Measurements from ENCODE around the gene PSMB11. TPM values are rescaled to one million over a fixed set of nuclear protein-coding genes. Genes with fewer than 3 reads are reported as not detected.
A peak's percentile ranks its signal among the peaks of the same experiment; 100 is the strongest.

PSMB11 gene
- total RNA-seq, 1 donor from 2014 or later = not detected

GRCh38 chr14:23085458-23085857 is 43.4 kb downstream of the PSMB11 start:
- Mint-ChIP-seq H3K9me3 (no peaks in the 10 kb centered on the region), H3K36me3 (ENCODE audit: low read depth) (peaks cover 64% of the 10 kb centered on the region), H3K4me3 (peak overlapping the region; percentile 9), H3K27ac (peak overlapping the region; percentile 74), H3K27me3 (no peaks in the 10 kb centered on the region), H3K4me1 (peaks cover 13% of the 10 kb centered on the region)
- intact Hi-C loops (cut with micrococcal nuclease) = loop anchor here (1.0 kb wide), 1 partner anchor 9 kb away; no protein-coding TSS in a partner anchor
- no peak for DNase-seq

DNA sequence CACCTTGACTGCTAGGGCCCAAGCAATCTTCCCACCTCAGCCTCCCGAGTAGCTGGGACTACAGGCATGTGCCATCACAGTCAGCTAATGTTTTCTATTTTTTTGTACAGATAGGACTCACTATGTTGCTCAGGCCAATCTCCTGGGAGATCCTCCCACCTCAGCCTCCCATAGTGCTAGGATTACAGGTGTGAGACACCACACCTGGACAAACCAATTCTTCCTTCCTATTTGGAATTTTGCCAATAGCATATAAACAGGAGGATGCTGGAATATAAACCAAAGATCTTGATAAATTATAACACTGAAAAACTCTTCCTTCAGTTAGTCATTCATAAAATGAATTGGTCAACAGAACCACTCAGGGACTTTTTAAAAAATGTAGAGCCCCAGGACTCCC is 44.6 kb downstream of the PSMB11 start:
- H3K4me3 Mint-ChIP-seq = no peak overlapping the region
- H3K9me3 Mint-ChIP-seq = no peaks in the 10 kb centered on the region
- peak overlapping the region; percentile 49 for H3K27ac Mint-ChIP-seq
- peaks cover 57% of the 10 kb centered on the region for H3K36me3 Mint-ChIP-seq (ENCODE audit: low read depth)
- H3K4me1 Mint-ChIP-seq = peaks cover 15% of the 10 kb centered on the region
- intact Hi-C loops (cut with micrococcal nuclease) = no loop called here
- H3K27me3 Mint-ChIP-seq = no peaks in the 10 kb centered on the region
- no peak for DNase-seq

DNA sequence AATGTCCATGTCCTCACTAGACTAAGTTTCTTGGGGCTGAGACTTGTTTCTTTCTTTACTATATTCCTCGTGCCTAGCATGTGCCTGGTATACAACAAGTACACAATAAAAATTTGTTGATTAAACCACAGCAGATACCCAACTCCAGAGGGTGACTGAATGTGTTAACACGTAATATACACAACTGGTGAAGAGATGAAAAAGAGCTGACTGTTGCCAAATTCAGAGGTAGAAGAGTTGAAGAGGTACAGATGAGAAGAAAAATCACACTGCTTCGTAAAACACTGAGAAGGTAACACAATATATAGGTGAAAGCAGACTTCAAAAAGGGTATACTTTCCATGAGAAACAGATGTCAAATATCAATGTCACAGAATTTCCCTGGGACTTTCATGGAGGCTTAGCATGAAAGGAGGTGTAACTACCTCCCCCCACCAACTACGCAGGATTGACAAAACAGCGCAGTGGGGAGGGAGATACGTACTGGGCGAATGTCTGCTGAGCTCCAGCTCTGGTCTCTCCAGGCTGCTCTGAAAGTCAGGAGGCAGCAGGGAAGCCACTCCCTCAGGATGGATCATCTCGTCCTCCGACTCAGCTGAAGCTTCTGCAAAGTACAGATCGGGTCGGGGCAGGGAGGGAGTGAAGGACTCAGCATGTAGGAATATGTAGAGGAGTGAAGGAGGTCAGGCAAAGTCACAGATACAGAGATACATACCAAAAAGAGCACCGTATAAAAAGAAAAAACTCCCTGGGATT is 47.7 kb downstream of the PSMB11 start:
- Mint-ChIP-seq H3K36me3 (ENCODE audit: low read depth) (peaks cover 59% of the 10 kb centered on the region), H3K4me1 (peaks cover 29% of the 10 kb centered on the region)
- intact Hi-C loops (cut with micrococcal nuclease) = loop anchor here (10.0 kb wide), 1 partner anchor 465 kb away; the partner anchor contains the start of genes THTPA and ZFHX2

DNA sequence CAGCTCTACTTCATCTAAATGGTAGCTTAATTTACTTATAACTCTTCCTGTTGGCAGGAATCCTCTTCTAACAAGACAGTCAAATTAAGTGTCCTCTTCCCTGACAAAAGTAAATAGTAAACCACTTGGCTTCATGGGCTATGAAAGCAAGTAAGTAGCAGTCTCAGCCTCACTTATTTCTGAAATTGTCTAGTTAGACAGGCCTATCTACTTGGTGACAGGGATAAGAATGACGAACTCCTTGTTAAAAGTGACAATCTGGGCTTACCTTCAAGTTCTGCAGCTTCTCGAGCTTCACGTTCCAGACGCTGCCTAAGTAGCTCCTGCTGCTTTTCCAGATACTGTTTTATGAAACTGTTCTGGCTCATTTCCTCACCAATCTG is 48.2 kb downstream of the PSMB11 start:
- Mint-ChIP-seq H3K27ac (no peak overlapping the region), H3K4me3 (no peak overlapping the region), H3K27me3 (no peaks in the 10 kb centered on the region), H3K9me3 (no peaks in the 10 kb centered on the region), H3K4me1 (peaks cover 28% of the 10 kb centered on the region), H3K36me3 (ENCODE audit: low read depth) (peaks cover 54% of the 10 kb centered on the region)
- intact Hi-C loops (cut with micrococcal nuclease) = loop anchor here (10.0 kb wide), 1 partner anchor 465 kb away; the partner anchor contains the start of genes THTPA and ZFHX2
- no peak for DNase-seq

More for the DNA sequence above, 47.7 kb downstream of the PSMB11 start:
- no peaks in the 10 kb centered on the region for H3K27me3 Mint-ChIP-seq
- H3K27ac Mint-ChIP-seq = no peak overlapping the region
- H3K4me3 Mint-ChIP-seq = no peak overlapping the region
- DNase-seq = no peak
- H3K9me3 Mint-ChIP-seq = no peaks in the 10 kb centered on the region

- Mint-ChIP-seq H3K9me3 (no peaks in the 10 kb centered on the region), H3K27me3 (no peaks in the 10 kb centered on the region), H3K27ac (no peak overlapping the region), H3K36me3 (ENCODE audit: low read depth) (peaks cover 46% of the 10 kb centered on the region), H3K4me1 (peaks cover 22% of the 10 kb centered on the region), H3K4me3 (peak overlapping the region; percentile 16)
- intact Hi-C loops (cut with micrococcal nuclease) = loop anchor here (10.0 kb wide), 1 partner anchor 463 kb away; the partner anchor contains the start of genes THTPA and ZFHX2
- no peak for DNase-seq
These were observed 49.5 kb downstream of the PSMB11 start for GRCh38 chr14:23091294-23092225.

- H3K27ac Mint-ChIP-seq = no peak overlapping the region
- H3K27me3 Mint-ChIP-seq = no peaks in the 10 kb centered on the region
- no peaks in the 10 kb centered on the region for H3K9me3 Mint-ChIP-seq
- peaks cover 45% of the 10 kb centered on the region for H3K36me3 Mint-ChIP-seq (ENCODE audit: low read depth)
- DNase-seq = no peak
- no peak overlapping the region for H3K4me3 Mint-ChIP-seq
- H3K4me1 Mint-ChIP-seq = peaks cover 29% of the 10 kb centered on the region
- intact Hi-C loops (cut with micrococcal nuclease) = loop anchor here (10.0 kb wide), 1 partner anchor 462 kb away; the partner anchor contains the start of genes THTPA and ZFHX2
These were observed 51.1 kb downstream of the PSMB11 start for GRCh38 chr14:23093104-23093503.

DNA sequence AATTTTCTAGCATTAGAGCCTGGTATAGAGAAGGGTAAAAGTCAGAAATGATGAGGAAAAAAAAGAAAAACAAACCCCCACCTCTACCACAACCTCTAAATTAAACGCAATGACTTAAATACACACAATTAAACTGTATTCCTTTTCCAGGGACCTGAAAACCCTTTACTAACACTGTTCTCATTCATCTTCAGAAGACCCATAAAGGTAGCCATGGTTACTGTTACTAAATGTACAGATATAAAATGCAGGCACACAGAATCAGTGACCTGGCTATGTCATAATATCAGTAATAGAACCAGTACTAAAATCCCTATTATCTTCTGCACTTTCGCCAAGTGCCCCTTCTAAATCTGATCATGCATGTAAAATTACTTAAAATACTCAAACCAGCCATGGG is 51.5 kb downstream of the PSMB11 start:
- peaks cover 43% of the 10 kb centered on the region for H3K36me3 Mint-ChIP-seq (ENCODE audit: low read depth)
- H3K27ac Mint-ChIP-seq = no peak overlapping the region
- no peak for DNase-seq

More for the DNA sequence above, 51.5 kb downstream of the PSMB11 start:
- Mint-ChIP-seq H3K9me3 (no peaks in the 10 kb centered on the region), H3K4me1 (peaks cover 29% of the 10 kb centered on the region), H3K4me3 (no peak overlapping the region), H3K27me3 (no peaks in the 10 kb centered on the region)
- intact Hi-C loops (cut with micrococcal nuclease) = loop anchor here (10.0 kb wide), 1 partner anchor 461 kb away; the partner anchor contains the start of genes THTPA and ZFHX2

Other genes with a start within 250 kb of the PSMB11 start
- gene SLC7A7, start 226.8 kb upstream of the PSMB11 start, total RNA-seq = 0.40 TPM in 1 of 2 replicates, not detected in the other
- gene MRPL52, start 212.3 kb upstream of the PSMB11 start, total RNA-seq = 189 and 194 TPM in 2 replicates
- gene MMP14, start 205.6 kb upstream of the PSMB11 start, total RNA-seq = 2.1 and 3.2 TPM in 2 replicates
- 34.2 and 35.2 TPM in 2 replicates for gene LRP10, start 170.5 kb upstream of the PSMB11 start, total RNA-seq
- gene REM2, start 159.0 kb upstream of the PSMB11 start, total RNA-seq = 0.28 and 0.33 TPM in 2 replicates
- gene RBM23, start 123.1 kb upstream of the PSMB11 start, total RNA-seq = 82.7 and 90.2 TPM in 2 replicates
- 198 and 200 TPM in 2 replicates for gene PRMT5, start 112.8 kb upstream of the PSMB11 start, total RNA-seq
- gene HAUS4, start 85.1 kb upstream of the PSMB11 start, total RNA-seq = 59.4 and 63.1 TPM in 2 replicates
- 2.4 and 2.7 TPM in 2 replicates for gene AJUBA, start 59.7 kb upstream of the PSMB11 start, total RNA-seq
- gene C14orf93, start 32.1 kb upstream of the PSMB11 start, total RNA-seq = 6.7 and 8.2 TPM in 2 replicates
- gene PSMB5, start 7.3 kb upstream of the PSMB11 start, total RNA-seq = 150 TPM in 2 replicates
- 1.6 and 1.7 TPM in 2 replicates for gene CDH24, start 15.3 kb downstream of the PSMB11 start, total RNA-seq
- gene ACIN1, start 52.9 kb downstream of the PSMB11 start, total RNA-seq = 221 and 224 TPM in 2 replicates
- 50.9 and 54.3 TPM in 2 replicates for gene C14orf119, start 53.3 kb downstream of the PSMB11 start, total RNA-seq
- not detected in 2 replicates for gene CIROP, start 62.8 kb downstream of the PSMB11 start, total RNA-seq
- gene CEBPE, start 77.0 kb downstream of the PSMB11 start, total RNA-seq = 0.35 TPM in 1 of 2 replicates, not detected in the other
- gene SLC7A8, start 141.4 kb downstream of the PSMB11 start, total RNA-seq = not detected in 2 replicates
- gene RNF212B, start 195.7 kb downstream of the PSMB11 start, total RNA-seq = not detected in 2 replicates
- gene HOMEZ, start 243.9 kb downstream of the PSMB11 start, total RNA-seq = 12.9 and 13.5 TPM in 2 replicates